GM12801 (cell line): ENCODE data around the gene MYH6.

Experiments used
- CTCF ChIP-seq: IDR thresholded peaks from one replicate; pipeline ENCODE4 v1.5.1; 2011; ENCODE audit warnings: control low read depth; ENCODE audit not compliant: insufficient read length; ENCODE audit errors: extremely low read depth

MYH6 gene

GRCh38 chr14:23399591-23399990, 8.5 kb downstream of the MYH6 start:
- TF ChIP-seq CTCF, result no peak

GRCh38 chr14:23399136-23399535, 8.9 kb downstream of the MYH6 start:
- no peak for TF ChIP-seq CTCF

GRCh38 chr14:23398348-23398747, 9.7 kb downstream of the MYH6 start:
- no peak for TF ChIP-seq CTCF

GRCh38 chr14:23396781-23397407, 11.2 kb downstream of the MYH6 start:
- no peak for TF ChIP-seq CTCF

GRCh38 chr14:23396126-23396525, 11.9 kb downstream of the MYH6 start:
- no peak for TF ChIP-seq CTCF

GRCh38 chr14:23392613-23393012, 15.5 kb downstream of the MYH6 start:
- TF ChIP-seq CTCF, result no peak

GRCh38 chr14:23389396-23389795, 18.7 kb downstream of the MYH6 start:
- no peak for TF ChIP-seq CTCF
